Measurements from ENCODE around the gene STX16.

GRCh38 chr20:58636396-58636982 is 14.6 kb upstream of the STX16 start:
- TF ChIP-seq CTCF (IDR thresholded peaks at IDR 0.05) = no peak
- no peak for TF ChIP-seq EP300 (IDR thresholded peaks at IDR 0.05)
- no peak for TF ChIP-seq POLR2A (IDR thresholded peaks at IDR 0.05)

All from tibial nerve (tissue), 4 donors.